NCI-H128 (cell line): ENCODE data around the gene CADM1.

Source experiments
- DNase-seq: peaks from one replicate; lab custom pipeline; 2025; ENCODE audit not compliant: unreplicated experiment; lab: John Stamatoyannopoulos, UW

CADM1 gene

DNA sequence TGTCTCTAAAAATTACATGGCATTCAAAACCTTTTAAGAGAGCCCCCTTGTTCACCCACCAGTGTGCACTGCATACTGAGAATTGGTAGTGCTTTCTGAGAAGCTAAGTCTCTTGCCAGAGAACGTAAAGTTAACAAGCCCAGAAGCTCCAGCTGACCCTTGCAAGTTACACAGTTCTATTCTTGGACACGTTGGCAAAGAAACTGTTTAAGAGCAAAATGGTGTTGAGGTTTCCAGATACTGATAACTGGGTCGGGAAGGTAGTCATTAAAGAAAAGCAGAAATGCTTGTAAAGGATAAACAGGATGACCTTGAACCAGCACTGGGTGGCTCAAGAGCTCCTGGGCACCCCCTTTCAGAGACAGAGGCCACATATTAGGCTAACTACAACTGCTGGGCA lies 284.8 kb downstream of the CADM1 start:
- no peak for DNase-seq

DNA sequence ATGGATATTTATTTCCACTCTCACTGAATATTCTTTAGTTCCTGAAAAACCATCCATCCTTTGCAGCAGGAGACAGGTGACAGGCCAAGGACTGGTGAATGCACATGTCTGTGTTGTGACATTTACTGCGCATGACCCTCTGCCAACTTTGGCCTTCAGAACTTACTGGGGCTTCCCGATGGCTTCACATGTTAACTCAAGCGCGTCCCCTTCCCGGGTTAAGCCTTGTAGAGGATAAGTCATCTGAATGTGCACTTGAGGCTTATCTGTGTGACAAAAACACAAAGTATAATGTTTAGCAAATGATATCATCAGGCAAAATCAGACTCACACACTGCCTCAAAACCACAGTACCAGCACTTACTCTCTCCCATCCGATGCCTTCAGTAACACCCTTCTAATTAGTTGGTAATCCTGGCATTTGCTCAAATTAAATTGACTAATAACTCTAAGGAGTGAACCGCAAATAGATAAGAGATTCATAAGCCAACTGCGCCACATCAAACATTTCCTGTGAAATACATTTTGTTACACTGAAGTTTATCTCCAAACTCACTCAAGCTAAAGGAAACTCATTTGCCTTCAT lies 286.4 kb downstream of the CADM1 start:
- no peak for DNase-seq

DNA sequence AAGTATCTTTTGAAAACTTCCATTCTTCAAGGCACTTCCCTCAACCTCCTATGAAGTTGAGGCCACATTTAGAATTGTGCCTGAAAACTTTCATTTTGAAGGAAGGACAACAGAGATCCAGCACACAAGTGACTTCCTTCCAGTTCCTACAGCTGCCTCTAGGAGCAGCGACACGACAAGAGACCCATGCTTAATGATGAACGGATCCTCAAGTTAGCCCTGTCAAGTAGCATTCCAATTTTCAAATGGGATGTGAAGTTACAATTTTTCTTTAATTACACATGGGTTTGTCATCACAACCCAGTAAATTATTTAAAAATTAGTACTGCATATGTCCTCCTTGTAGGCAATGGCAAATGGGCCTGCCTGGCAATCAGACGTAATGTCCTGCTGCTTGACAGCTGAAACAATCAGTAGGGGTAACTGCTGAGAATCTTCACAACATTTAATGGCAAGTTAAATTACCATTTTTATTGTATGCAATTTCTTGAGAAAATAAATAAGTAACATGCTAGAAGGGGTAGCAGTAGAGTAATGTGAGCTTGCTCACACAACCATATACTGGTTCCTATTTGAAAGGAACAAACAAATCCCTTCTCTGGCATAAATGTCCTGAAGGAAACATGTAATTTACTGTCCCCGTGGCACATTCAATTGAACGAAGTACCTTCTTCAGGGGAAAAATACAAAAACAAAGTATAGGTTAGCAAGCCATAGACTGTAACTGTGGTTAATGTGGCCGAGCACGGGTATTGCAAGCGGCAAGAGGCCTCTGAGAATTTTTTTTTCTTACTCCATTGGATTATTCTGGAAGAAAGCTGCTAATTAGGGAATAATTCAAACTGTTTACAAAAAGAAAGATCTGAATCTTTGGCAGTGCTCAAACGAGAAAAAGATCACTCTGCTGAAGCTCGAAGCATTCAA lies 288.3 kb downstream of the CADM1 start:
- no peak for DNase-seq

DNA sequence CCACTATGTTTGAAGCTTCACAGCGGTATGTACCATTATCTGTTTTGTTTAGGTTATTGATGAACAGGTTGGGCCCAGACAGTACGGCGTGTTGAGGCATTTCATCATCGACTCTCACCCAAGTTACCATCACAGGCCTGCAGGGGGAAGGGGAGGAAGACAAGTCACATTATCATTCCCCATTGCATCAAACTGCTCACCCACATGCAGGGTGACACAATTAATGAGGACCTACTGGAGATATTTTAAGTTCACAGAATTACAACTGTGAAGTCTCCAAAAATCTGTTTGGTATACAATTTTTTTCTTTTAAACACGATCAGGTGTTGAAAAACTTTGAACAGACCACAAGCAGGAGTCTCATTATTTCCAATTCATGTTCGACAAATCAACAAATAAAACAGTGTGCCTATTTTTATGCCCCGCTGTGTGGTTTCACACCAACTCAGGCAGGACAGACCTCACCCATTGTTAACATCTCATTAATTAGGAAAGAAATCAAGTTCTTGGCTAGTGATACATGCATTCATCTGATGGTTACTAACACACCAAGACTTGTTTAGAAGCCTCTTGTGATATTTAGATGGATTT lies 289.5 kb downstream of the CADM1 start:
- no peak for DNase-seq

DNA sequence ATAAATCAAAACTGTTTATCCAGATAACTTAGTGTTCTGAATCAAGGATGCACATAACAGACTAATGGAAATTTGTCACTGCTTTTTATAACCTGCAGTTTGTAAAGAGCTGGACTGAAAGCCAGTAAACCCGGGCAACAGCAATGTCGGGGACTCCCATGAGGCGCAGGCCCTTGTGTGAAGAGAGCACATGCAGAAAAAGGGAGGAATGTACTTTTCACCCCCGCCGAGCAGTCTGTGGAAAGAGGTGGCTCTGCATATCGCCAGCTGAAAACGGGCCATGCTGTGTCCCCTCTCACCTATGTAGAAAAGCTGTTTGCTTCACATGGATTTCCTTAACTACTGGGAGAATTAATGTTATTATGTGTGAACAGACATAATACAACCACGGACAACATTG lies 291.2 kb downstream of the CADM1 start:
- no peak for DNase-seq

DNA sequence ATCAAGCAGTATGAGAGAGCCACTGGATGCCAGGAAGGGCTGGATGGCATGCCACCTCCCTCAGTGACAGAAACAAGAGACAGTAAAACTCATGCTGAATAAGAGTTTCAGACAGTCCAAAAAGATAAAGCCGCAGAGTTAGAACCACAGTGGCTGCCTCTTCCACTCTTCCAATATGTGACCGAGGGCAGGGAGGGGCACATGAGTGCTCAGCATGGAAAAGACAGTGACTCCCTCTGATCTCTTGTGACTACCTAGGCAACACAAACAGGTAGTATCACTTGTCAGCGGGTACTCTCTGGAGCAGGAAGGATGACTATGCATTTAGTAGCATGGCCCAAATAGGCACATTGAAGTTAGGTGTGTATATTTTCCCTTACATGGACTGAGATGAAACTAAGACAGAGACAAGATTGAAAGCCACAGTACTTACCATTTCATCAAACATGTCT lies 295.4 kb downstream of the CADM1 start:
- DNase-seq, result no peak

DNA sequence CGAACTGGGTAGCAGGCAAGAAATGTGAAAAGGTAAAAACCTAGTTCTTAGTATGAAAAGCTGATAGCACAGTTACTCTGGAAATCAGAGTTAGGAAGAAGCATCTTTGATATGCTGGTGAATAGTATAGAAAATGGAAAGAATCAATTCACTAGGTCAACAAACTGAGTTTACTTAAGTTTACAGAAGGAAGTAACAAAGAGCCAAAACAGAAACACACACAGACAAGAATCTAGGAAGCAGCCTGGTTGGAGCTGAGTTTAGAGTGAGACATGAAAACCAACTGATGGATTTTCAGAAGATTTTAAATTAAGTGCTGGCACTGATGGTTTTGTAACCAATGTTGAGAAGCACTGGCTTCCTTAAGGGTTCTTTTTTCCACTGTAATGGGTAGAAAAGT lies 296.3 kb downstream of the CADM1 start:
- DNase-seq, result no peak

DNA sequence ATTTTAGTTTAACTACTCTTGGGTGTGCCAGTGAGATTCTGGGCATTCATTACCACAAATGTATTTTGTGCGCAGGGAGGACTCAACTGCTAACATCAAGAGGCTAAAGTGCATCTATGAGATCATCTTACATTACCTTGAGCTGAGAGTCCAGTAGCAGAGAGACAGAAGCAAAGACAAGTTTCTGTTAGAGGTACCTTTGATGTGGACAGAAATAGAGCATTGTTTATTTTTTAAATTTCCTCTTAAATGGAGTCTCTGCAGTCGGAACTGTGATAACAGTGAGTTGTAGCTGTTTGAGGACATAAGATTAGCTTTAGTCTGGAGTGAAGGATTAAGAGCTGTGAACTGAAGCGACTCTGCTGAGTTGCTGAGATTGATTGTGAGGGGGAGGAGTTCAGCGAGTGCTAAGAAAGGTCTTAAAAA lies 297.0 kb downstream of the CADM1 start:
- peak; percentile 60 for DNase-seq

DNA sequence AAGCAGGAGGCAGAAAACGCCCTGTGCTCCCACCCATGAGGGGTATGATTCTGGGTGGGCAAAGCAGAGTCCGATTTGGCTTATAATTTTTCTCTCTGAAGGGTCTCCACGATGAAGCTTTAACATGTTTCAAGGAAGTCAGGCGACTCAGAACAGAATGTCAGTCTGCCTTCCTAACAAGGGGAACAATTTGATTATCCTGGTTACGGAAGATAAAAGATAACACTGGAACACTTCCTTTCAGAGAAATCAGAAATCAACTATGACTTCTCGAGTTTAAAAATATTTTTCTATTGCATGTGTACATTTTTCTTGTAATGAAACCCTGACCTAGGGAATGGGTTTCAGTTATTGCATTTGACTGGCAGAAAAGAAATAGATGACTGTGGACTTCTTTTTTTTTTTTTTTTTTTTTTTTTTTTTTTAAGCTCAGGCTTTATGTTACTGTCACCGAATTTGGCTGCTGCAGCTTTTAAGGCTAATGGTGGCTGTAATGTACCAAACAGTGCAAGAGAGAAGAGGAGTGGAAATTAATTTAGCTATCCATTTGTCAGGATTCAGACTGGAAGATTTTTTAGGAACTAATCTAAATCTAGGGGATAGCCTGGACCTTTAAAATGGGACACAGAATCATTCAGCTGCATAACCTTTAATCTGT lies 297.7 kb downstream of the CADM1 start:
- DNase-seq, result no peak

DNA sequence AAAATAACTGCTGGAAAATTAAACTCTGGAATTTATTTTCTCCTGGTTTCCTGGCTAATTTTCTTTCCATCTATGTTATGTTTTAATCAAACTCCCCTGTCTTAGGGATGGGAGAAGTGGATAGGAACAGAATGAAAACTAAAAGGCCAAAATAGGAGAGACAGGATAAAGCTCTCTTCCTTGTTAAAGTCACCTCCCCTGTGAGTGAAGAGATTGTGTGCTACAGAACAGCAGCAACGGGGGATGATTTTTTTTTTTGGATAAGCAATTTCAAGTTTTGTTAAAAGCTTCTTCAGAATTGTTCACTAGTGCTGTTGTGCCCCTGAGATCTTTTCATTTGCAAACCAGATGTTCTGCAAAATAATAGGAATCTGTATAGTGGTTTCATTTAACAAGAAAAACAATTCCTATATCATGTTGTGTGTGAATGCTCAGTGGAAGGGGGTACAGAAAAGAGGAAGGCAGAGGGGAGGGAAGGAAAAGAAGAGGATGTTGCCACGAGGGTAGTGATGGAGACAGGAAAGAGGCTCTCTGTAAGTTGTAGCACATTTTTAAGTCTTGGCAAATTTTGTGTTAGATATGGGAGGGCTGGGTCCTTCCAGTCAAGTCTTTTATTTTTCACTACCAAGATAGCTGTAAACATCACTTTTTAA lies 301.2 kb downstream of the CADM1 start:
- DNase-seq, result no peak

DNA sequence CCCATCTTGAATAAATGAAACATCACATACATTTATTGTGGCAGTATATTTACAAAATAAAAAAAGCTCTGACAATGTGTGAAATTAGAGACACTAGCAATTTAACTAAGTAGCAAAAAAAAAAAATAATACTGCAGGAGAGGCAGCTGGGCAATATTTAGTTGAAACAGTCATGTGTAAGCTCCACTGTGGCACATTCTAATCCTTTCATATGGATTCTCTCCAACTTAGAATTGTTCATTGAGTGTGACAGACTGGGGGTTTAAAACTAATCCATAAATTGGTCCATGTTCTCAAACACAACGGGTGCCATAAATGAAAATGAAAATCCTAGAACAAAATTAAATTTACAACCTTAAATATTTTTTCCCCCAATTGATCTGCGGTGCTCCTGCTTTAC lies 302.1 kb downstream of the CADM1 start:
- no peak for DNase-seq

DNA sequence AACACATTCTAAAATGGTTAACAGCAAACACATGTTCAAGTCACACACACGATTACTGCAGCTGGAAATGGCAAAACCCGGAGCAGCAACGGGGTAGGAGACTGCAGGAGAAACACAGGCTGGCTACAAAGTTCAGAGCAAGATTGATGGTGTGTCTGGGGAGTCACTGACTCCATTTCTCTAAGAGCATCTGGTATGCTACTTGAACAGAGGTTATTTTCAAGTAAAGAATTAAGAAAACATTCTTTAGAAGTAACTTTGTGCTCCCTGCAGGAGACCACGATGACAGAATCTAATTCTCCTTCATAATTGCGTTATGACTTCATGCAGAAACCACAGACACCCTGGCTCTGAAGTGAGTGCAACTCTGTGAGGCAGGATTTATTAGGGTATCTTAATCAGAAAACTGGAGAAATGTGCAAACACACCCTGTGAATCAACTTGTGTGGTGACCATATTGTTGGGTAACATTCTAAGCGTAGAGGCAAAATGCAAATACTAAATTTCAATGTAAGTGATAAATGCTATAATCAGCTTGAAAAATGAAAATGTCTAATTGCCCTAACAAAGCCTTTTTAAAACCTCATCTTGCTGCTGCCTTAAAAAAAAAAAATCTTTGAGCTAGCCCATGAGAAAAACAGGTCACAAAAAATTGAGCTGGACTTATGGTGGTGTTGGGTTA lies 303.0 kb downstream of the CADM1 start:
- DNase-seq, result no peak

DNA sequence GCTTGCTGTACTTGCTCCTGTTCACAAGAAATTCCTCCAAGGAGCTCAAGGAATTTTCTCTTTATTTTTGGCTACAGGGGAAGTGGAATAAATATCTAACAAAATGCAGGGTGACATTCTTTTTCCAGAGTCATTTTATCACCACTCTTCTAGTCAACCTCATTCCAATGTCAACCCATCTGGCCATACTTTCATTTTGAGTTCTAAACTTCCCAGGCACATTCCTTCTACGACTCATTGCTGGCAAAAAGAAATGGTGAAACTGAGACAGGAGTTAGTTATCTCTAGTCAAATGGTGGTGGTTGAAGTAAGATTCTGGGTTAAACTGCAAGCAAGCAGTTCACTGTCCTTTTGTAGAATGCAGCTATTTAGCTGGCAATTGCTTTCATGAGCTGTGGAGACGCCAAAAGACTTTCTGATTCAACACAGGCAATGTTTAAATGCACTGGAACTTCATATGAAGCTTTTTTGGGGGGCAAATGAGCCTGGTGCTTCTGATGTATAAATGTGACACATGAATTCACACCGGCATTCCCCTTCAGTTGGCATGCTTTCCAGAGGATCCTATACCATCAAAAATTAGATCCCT lies 304.6 kb downstream of the CADM1 start:
- no peak for DNase-seq

DNA sequence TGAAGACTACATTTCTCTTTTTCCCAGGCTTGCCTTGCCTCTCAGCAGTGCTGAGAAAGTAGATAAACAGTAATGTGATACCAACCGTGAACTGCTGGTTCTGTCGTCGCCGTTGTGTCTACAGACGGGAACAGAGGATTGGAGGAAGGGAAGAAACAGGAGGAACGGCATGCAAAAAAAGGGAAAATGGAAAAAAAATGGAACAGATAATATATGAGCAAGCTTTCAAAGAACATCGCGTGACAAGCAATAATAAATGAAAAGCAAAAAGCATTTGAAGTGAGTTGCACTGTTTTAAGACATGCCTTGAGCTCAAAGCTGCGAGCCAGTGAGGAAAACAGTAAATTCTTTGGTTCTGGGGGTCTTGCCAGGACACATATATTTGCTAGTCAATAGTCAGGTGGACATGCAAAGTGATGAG lies 305.9 kb downstream of the CADM1 start:
- DNase-seq, result peak; percentile 31

DNA sequence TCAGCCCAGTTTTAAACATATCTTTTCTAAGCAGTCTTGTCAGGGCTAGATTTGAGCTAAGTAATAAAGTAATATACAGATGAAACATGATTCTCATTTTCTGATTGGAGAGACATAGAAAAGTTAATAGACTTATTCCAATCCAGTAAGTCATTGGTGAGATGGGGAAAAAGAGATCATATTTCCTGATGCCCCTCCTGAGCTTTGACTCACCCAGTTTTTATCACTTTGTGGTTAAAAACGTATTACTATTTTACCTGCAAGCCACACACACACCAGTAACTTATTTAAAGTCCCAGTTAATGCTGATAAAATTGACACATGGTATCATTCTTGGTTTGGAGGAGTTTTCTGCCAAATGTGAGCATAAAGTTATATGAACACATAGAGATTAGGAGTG lies 306.8 kb downstream of the CADM1 start:
- DNase-seq, result no peak

DNA sequence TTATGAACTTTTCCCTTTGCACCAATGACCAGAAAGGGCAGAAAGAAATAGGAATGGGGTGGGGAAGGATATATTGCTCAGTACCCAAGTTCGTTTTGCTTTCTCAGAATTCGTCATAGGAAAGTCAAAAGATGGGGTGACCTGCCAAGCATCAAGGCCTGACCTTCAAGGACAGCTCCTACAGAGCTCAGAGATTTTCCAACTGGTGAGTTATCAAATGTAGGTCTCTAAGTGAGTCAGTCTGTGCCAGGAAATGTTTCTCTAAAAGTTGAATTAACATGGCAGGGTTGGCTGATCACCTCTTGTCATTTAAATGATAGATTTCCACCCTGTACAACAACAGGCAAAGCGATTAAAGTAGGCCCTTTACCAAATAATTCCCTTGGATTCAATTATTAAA lies 307.2 kb downstream of the CADM1 start:
- DNase-seq, result no peak

DNA sequence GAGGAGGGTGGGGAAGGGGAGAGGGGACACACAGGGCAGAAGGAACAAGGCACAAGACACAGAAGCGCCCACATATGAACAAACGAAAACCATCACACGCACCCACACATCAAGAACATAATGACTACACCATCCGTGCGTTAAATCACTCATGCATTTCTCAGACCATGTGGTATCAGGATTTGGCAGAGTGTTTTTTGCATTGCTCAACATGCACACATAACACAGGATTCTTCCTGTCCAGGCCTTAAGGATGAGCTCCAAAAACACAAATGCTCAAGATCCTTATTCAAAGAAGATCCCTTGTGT lies 309.5 kb downstream of the CADM1 start:
- DNase-seq, result no peak

DNA sequence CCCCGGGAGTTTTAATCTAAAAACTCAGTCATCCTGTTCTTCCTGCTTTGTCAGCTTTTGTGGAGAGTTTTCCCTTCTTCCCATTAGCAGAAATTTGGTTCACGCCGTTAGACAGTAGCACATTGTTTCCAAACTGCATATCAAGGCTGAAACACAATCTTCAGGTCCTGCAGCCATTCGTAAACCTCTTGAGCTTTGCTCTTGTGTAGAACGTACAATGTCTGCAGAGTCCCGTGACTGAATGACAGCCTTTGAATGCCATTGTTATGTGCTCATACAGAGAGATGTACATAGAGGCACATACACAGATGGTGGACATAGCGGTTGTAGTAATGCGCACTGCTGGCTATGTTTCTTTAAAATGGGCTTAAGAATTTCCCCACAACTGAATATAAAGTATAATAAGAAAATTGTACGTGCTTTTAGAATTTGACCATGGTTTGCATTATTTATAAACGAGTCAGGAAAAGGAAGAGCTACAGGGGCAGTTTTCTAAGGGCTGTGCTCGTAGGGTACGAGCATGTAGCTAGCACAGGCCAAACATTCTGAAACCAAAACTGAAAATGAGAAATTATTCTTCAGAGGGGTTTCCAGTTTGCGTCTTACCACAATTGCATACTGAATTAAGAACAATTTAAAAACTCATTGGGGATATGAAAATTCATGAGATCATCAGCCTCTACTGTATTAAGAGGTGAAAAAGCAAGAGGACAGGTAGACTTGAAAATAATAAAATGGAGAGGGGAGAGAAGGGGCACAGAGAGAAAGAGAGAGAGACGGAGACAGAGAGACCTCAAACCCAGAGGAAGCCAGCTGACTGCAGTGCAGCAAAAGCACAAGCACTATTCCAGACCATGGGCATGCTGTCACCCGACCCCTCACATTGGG lies 310.1 kb downstream of the CADM1 start:
- peak; percentile 64 for DNase-seq

DNA sequence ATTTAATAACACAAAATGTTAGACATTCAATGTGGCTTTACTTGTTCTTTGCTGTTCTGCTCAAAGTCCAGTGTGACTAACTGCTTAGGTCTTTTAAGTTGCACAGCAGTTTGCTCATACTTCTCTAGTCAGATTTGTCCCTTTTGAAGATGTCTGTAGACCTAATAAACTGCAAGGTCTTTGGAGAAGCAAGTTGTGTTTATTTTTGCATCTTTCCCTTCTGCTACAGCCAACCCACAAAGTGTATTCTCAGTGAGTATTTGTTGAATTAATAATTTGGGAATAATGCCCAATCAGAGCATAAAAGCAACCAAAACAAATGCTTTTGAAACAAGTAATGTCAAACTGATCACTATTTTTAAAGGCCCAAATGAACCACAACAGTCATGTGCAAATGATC lies 312.5 kb downstream of the CADM1 start:
- no peak for DNase-seq
